Loucy (cell line): ENCODE results near the gene ABHD10.

Experiments used
- EZH2phosphoT487 ChIP-seq: fragments of 200-600 bp; IDR thresholded peaks from 2 replicates; pipeline ENCODE4 v1.6.1; 2018; ENCODE audit warnings: antibody characterized with exemption, mild to moderate bottlenecking, moderate library complexity, borderline replicate concordance
- TF ChIP-seq, protein P1 (sequence below): fragments of 200-600 bp; sonication (generic); conservative IDR thresholded peaks from 2 replicates; pipeline ENCODE4 v1.5.1; 2014; ENCODE audit warnings: mild to moderate bottlenecking, antibody characterized with exemption, low read length

DNA sequence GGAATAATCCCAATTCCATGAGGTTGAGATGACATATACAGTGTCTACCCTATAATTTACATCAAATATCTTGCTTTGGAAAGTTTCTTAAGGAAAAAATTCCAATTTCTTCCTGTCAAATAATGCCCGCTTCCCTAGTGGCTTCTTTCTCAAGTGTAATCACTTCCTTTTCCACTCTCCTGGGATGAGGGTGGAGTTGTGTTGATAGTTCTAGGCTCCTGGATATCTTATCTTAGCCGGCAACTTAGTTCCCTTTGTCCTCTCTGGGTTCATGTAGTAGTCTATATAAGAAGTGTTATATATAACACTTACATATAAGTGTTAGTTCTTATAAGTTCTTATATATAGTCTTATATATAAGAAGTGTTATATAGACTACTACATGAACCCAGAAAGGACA is 30.8 kb downstream of the ABHD10 start:
- no peak for TF ChIP-seq EZH2phosphoT487
- TF ChIP-seq, protein P1, sequence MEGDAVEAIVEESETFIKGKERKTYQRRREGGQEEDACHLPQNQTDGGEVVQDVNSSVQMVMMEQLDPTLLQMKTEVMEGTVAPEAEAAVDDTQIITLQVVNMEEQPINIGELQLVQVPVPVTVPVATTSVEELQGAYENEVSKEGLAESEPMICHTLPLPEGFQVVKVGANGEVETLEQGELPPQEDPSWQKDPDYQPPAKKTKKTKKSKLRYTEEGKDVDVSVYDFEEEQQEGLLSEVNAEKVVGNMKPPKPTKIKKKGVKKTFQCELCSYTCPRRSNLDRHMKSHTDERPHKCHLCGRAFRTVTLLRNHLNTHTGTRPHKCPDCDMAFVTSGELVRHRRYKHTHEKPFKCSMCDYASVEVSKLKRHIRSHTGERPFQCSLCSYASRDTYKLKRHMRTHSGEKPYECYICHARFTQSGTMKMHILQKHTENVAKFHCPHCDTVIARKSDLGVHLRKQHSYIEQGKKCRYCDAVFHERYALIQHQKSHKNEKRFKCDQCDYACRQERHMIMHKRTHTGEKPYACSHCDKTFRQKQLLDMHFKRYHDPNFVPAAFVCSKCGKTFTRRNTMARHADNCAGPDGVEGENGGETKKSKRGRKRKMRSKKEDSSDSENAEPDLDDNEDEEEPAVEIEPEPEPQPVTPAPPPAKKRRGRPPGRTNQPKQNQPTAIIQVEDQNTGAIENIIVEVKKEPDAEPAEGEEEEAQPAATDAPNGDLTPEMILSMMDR: no peak
